Measurements from ENCODE around the gene MS4A6A. TPM values are rescaled to one million over a fixed set of nuclear protein-coding genes. Genes with fewer than 3 reads are reported as not detected.

Gene MS4A6A
- total RNA-seq (1 to 10 TPM in 2 of 5 donors, under 1 TPM in 3; 0.32 to 1.5 (median 0.99) TPM), total RNA-seq (0 to 1.5 (median 0.52) reads per million in 29 experiments)
- 5.7 TPM for total RNA-seq (2013)

DNA sequence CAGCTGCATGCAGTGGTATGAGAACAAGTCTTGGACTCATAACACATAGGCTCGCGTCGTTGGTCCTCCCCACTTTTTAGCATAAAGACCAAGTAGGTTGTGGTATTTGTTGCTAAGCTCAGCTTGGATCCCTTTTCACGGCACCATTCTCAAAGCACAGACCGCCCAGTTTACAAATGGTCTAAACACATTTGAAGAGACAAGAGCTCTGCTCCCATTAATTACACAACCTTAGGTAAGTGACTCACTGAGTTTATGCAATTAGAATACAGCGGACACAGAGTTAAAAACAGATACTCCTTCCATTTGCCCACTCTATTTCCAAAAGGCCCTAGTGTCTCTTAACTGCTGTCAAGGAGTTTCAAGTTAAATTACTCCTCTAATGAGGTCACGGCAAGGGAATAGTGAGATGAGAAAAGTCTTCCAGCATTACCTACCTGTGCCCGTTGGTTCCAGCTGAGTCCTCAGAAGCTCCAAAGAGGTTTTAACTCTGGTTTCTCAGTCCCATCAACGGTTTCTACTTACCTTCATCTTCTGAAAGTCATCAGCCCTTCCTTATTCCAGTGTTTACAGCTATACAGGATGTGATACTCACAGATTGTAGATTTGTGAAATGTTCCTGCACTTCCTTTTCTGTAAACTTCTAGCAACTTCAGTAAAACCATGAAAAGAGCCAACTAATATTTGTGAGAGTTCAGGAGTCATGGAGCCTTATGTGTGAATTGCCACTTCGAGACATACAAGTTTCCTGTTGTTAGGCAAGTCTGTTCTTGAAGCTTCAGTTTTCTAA, at the start of gene MS4A6A:
MS4A6A (minus strand) TSS at position 543 of the 790 bp plus-strand sequence. CDS start 1,356 bp downstream, outside the sequence.
- no peaks in the 10 kb centered on the region for H3K4me1 ChIP-seq (ENCODE audit: control insufficient read depth in 1 of 2, extremely low read depth in 1 of 2, insufficient read depth in 2 of 2, low read length in 2 of 2)
- no peak within 1 kb of the TSS for H3K27ac ChIP-seq (ENCODE audit: low read length)
- H3K4me3 ChIP-seq (ENCODE audit: control insufficient read depth in 1 of 2, extremely low read depth in 1 of 2, low read length in 1 of 2): no peak within 1 kb of the TSS
- Mint-ChIP-seq H3K27me3 (peaks cover 19 to 21% of the 10 kb centered on the region in 2 donors), H3K9me3 (peaks cover 5 to 7% (median 6%) of the 10 kb centered on the region in 3 donors), H3K27ac (no peak within 1 kb of the TSS), H3K4me3 (no peak within 1 kb of the TSS), H3K36me3 (no peaks in the 10 kb centered on the region), H3K4me1 (peaks cover 0 to 5% (median 0%) of the 10 kb centered on the region in 3 donors)
- peaks cover 0 to 4% of the 10 kb centered on the region in 2 experiments for H3K27me3 ChIP-seq (replicated peaks in 1 of 2; ENCODE audit: control insufficient read depth in 2 of 2, extremely low read depth in 1 of 2, insufficient read depth in 2 of 2, low read length in 1 of 2)
- DNase-seq: no peak
- WGBS (ENCODE audit: insufficient coverage): 100% methylated on average over 1 of the region's 10 CpGs
- CTCF ChIA-PET: interaction anchor here in 1 of 2 donors (1.0 kb wide), 1 partner anchor 10 kb away, joined by 3 read pairs; no protein-coding TSS in a partner anchor
- POLR2A ChIA-PET: no interaction called here
- no peaks in the 10 kb centered on the region for H3K9me3 ChIP-seq
- ATAC-seq (replicated peaks in 1 of 4): no peak
- no peaks in the 10 kb centered on the region for H3K36me3 ChIP-seq (ENCODE audit: control insufficient read depth in 2 of 2, extremely low read depth in 1 of 2, insufficient read depth in 1 of 2, low read length in 1 of 2)

- Histone ChIP-seq H3K9me3 (no peaks in the 10 kb centered on the region), H3K4me1 (ENCODE audit: control insufficient read depth in 1 of 2, extremely low read depth in 1 of 2, insufficient read depth in 2 of 2, low read length in 2 of 2) (no peaks in the 10 kb centered on the region), H3K27ac (ENCODE audit: low read length) (no peak overlapping the region), H3K4me3 (ENCODE audit: control insufficient read depth in 1 of 2, extremely low read depth in 1 of 2, low read length in 1 of 2) (no peak overlapping the region), H3K27me3 (replicated peaks in 1 of 2; ENCODE audit: control insufficient read depth in 2 of 2, extremely low read depth in 1 of 2, insufficient read depth in 2 of 2, low read length in 1 of 2) (peaks cover 0 to 5% of the 10 kb centered on the region in 2 experiments), H3K36me3 (ENCODE audit: control insufficient read depth in 2 of 2, extremely low read depth in 1 of 2, insufficient read depth in 1 of 2, low read length in 1 of 2) (no peaks in the 10 kb centered on the region)
- H3K36me3 Mint-ChIP-seq: no peaks in the 10 kb centered on the region
- no peaks in the 10 kb centered on the region for H3K4me1 Mint-ChIP-seq
- H3K27me3 Mint-ChIP-seq: peaks cover 3 to 7% of the 10 kb centered on the region in 2 donors
- H3K9me3 Mint-ChIP-seq: no peaks in the 10 kb centered on the region
- H3K4me3 Mint-ChIP-seq: no peak overlapping the region
- ChIA-PET POLR2A (no interaction called here), CTCF (interaction anchor here in 1 of 2 donors (0.9 kb wide), 1 partner anchor 21 kb away, joined by 3 read pairs; no protein-coding TSS in a partner anchor)
- ATAC-seq (replicated peaks in 1 of 4) (no peak), DNase-seq (no peak)
- no peak overlapping the region for H3K27ac Mint-ChIP-seq
- no CpG with 5 or more reads among the region's 1 CpG for WGBS (ENCODE audit: insufficient coverage)
Measured at GRCh38 chr11:60230681-60231080, 47.8 kb upstream of the MS4A6A start.

GRCh38 chr11:60222141-60222540, 39.3 kb upstream of the MS4A6A start:
- ATAC-seq (replicated peaks in 1 of 4): no peak

GRCh38 chr11:60221692-60222091, 38.8 kb upstream of the MS4A6A start:
- CTCF ChIA-PET: no interaction called here
- Mint-ChIP-seq H3K9me3 (no peaks in the 10 kb centered on the region), H3K27ac (no peak overlapping the region), H3K27me3 (peaks cover 0 to 11% of the 10 kb centered on the region in 2 donors), H3K36me3 (no peaks in the 10 kb centered on the region), H3K4me3 (no peak overlapping the region), H3K4me1 (no peaks in the 10 kb centered on the region)
- ATAC-seq (replicated peaks in 1 of 4) (no peak), DNase-seq (no peak)
- POLR2A ChIA-PET: no interaction called here
- no CpG with 5 or more reads among the region's 3 CpGs for WGBS (ENCODE audit: insufficient coverage)
- no peaks in the 10 kb centered on the region for H3K4me1 ChIP-seq (ENCODE audit: control insufficient read depth in 1 of 2, extremely low read depth in 1 of 2, insufficient read depth in 2 of 2, low read length in 2 of 2)
- H3K27ac ChIP-seq (ENCODE audit: low read length): no peak overlapping the region
- no peaks in the 10 kb centered on the region for H3K9me3 ChIP-seq
- H3K27me3 ChIP-seq (replicated peaks in 1 of 2; ENCODE audit: control insufficient read depth in 2 of 2, extremely low read depth in 1 of 2, insufficient read depth in 2 of 2, low read length in 1 of 2): peaks cover 0 to 2% of the 10 kb centered on the region in 2 experiments
- H3K36me3 ChIP-seq (ENCODE audit: control insufficient read depth in 2 of 2, extremely low read depth in 1 of 2, insufficient read depth in 1 of 2, low read length in 1 of 2): no peaks in the 10 kb centered on the region
- no peak overlapping the region for H3K4me3 ChIP-seq (ENCODE audit: control insufficient read depth in 1 of 2, extremely low read depth in 1 of 2, low read length in 1 of 2)

More at GRCh38 chr11:60222141-60222540, 39.3 kb upstream of the MS4A6A start:
- no peak overlapping the region for H3K4me3 Mint-ChIP-seq
- H3K27ac Mint-ChIP-seq: no peak overlapping the region
- peaks cover 0 to 2% of the 10 kb centered on the region in 2 experiments for H3K27me3 ChIP-seq (replicated peaks in 1 of 2; ENCODE audit: control insufficient read depth in 2 of 2, extremely low read depth in 1 of 2, insufficient read depth in 2 of 2, low read length in 1 of 2)
- no peak for DNase-seq
- no peaks in the 10 kb centered on the region for H3K36me3 Mint-ChIP-seq
- H3K4me1 ChIP-seq (ENCODE audit: control insufficient read depth in 1 of 2, extremely low read depth in 1 of 2, insufficient read depth in 2 of 2, low read length in 2 of 2): no peaks in the 10 kb centered on the region
- no peak overlapping the region for H3K4me3 ChIP-seq (ENCODE audit: control insufficient read depth in 1 of 2, extremely low read depth in 1 of 2, low read length in 1 of 2)
- no peaks in the 10 kb centered on the region for H3K9me3 ChIP-seq
- H3K27me3 Mint-ChIP-seq: peaks cover 0 to 10% of the 10 kb centered on the region in 2 donors
- H3K4me1 Mint-ChIP-seq: no peaks in the 10 kb centered on the region
- ChIA-PET CTCF (no interaction called here), POLR2A (no interaction called here)
- WGBS (ENCODE audit: insufficient coverage): 100% methylated on average over 1 of the region's 4 CpGs
- no peaks in the 10 kb centered on the region for H3K9me3 Mint-ChIP-seq
- H3K27ac ChIP-seq (ENCODE audit: low read length): no peak overlapping the region
- H3K36me3 ChIP-seq (ENCODE audit: control insufficient read depth in 2 of 2, extremely low read depth in 1 of 2, insufficient read depth in 1 of 2, low read length in 1 of 2): no peaks in the 10 kb centered on the region

DNA sequence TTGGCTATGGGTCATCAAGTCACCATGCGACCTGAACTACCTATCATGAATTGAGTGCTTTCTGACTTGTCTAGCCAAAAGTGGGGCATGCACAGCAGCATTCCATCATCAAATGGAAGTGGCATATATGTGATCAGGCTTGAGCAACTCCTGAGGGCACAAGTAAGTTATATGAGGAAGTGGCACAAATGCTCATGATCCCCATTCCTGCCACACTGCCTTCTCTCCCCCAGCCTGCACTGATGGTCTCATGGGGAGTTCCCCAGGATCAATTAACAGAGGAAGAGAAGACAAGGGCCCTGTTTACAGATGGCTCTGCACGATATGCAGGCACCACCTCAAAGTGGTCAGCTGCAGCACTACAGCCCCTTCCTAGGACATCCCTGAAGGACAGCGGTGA, 38.3 kb upstream of the MS4A6A start:
- no peak overlapping the region for H3K27ac ChIP-seq (ENCODE audit: low read length)
- H3K36me3 ChIP-seq (ENCODE audit: control insufficient read depth in 2 of 2, extremely low read depth in 1 of 2, insufficient read depth in 1 of 2, low read length in 1 of 2): no peaks in the 10 kb centered on the region
- no peaks in the 10 kb centered on the region for H3K9me3 ChIP-seq
- 57% methylated on average over 1 of the region's 3 CpGs for WGBS (ENCODE audit: insufficient coverage)
- Mint-ChIP-seq H3K9me3 (no peaks in the 10 kb centered on the region), H3K4me3 (no peak overlapping the region), H3K27ac (no peak overlapping the region), H3K27me3 (peaks cover 0 to 14% of the 10 kb centered on the region in 2 donors), H3K4me1 (no peaks in the 10 kb centered on the region), H3K36me3 (no peaks in the 10 kb centered on the region)
- CTCF ChIA-PET: no interaction called here
- no peak for ATAC-seq (replicated peaks in 1 of 4)
- POLR2A ChIA-PET: no interaction called here
- no peak for DNase-seq
- no peak overlapping the region for H3K4me3 ChIP-seq (ENCODE audit: control insufficient read depth in 1 of 2, extremely low read depth in 1 of 2, low read length in 1 of 2)
- no peaks in the 10 kb centered on the region for H3K4me1 ChIP-seq (ENCODE audit: control insufficient read depth in 1 of 2, extremely low read depth in 1 of 2, insufficient read depth in 2 of 2, low read length in 2 of 2)
- peaks cover 0 to 2% of the 10 kb centered on the region in 2 experiments for H3K27me3 ChIP-seq (replicated peaks in 1 of 2; ENCODE audit: control insufficient read depth in 2 of 2, extremely low read depth in 1 of 2, insufficient read depth in 2 of 2, low read length in 1 of 2)

- H3K4me1 Mint-ChIP-seq: no peaks in the 10 kb centered on the region
- Histone ChIP-seq H3K4me3 (ENCODE audit: control insufficient read depth in 1 of 2, extremely low read depth in 1 of 2, low read length in 1 of 2) (no peak overlapping the region), H3K4me1 (ENCODE audit: control insufficient read depth in 1 of 2, extremely low read depth in 1 of 2, insufficient read depth in 2 of 2, low read length in 2 of 2) (no peaks in the 10 kb centered on the region), H3K36me3 (ENCODE audit: control insufficient read depth in 2 of 2, extremely low read depth in 1 of 2, insufficient read depth in 1 of 2, low read length in 1 of 2) (no peaks in the 10 kb centered on the region), H3K27me3 (replicated peaks in 1 of 2; ENCODE audit: control insufficient read depth in 2 of 2, extremely low read depth in 1 of 2, insufficient read depth in 2 of 2, low read length in 1 of 2) (peaks cover 0 to 4% of the 10 kb centered on the region in 2 experiments), H3K27ac (ENCODE audit: low read length) (no peak overlapping the region), H3K9me3 (no peaks in the 10 kb centered on the region)
- no peak overlapping the region for H3K4me3 Mint-ChIP-seq
- CTCF ChIA-PET: no interaction called here
- WGBS (ENCODE audit: insufficient coverage): 83% methylated on average over 1 of the region's 1 CpG
- no peaks in the 10 kb centered on the region for H3K9me3 Mint-ChIP-seq
- DNase-seq: no peak
- POLR2A ChIA-PET: no interaction called here
- no peaks in the 10 kb centered on the region for H3K36me3 Mint-ChIP-seq
- no peak overlapping the region for H3K27ac Mint-ChIP-seq
- no peak for ATAC-seq (replicated peaks in 1 of 4)
- peaks cover 10 to 21% of the 10 kb centered on the region in 2 donors for H3K27me3 Mint-ChIP-seq
Measured at GRCh38 chr11:60214386-60214785, 31.5 kb upstream of the MS4A6A start.

Measured in T-cell (primary cell).